ENCODE data around the gene NR2F1-AS1.

NR2F1-AS1 gene

GRCh38 chr5:93382188-93382825 is 198.7 kb downstream of the NR2F1-AS1 start:
- DNase-seq (ENCODE audit: low read depth in 1 of 2, low spot score in 1 of 2) = no peak
- in situ Hi-C loops (cut with HindIII; ENCODE audit: low pct_unique_long_range_greater_than_20kb, low sequenced_read_pairs) = no loop called here

GRCh38 chr5:93381057-93381456 is 200.0 kb downstream of the NR2F1-AS1 start:
- DNase-seq (ENCODE audit: low read depth in 1 of 2, low spot score in 1 of 2) = no peak
- in situ Hi-C loops (cut with HindIII; ENCODE audit: low pct_unique_long_range_greater_than_20kb, low sequenced_read_pairs) = no loop called here
- no peak for TF ChIP-seq JUND (IDR thresholded peaks at IDR 0.05; ENCODE audit: low read depth)

More at GRCh38 chr5:93382188-93382825, 198.7 kb downstream of the NR2F1-AS1 start:
- no peak for TF ChIP-seq JUND (IDR thresholded peaks at IDR 0.05; ENCODE audit: low read depth)

GRCh38 chr5:93378073-93378472 is 202.9 kb downstream of the NR2F1-AS1 start:
- no peak for TF ChIP-seq JUND (IDR thresholded peaks at IDR 0.05; ENCODE audit: low read depth)
- DNase-seq (ENCODE audit: low read depth in 1 of 2, low spot score in 1 of 2) = no peak
- in situ Hi-C loops (cut with HindIII; ENCODE audit: low pct_unique_long_range_greater_than_20kb, low sequenced_read_pairs) = no loop called here

- in situ Hi-C loops (cut with HindIII; ENCODE audit: low pct_unique_long_range_greater_than_20kb, low sequenced_read_pairs) = no loop called here
- no peak for TF ChIP-seq JUND (IDR thresholded peaks at IDR 0.05; ENCODE audit: low read depth)
- no peak for DNase-seq (ENCODE audit: low read depth in 1 of 2, low spot score in 1 of 2)
Measured at GRCh38 chr5:93371893-93372292, 209.1 kb downstream of the NR2F1-AS1 start.

GRCh38 chr5:93364378-93364777 is 216.6 kb downstream of the NR2F1-AS1 start:
- in situ Hi-C loops (cut with HindIII; ENCODE audit: low pct_unique_long_range_greater_than_20kb, low sequenced_read_pairs) = no loop called here
- no peak for DNase-seq (ENCODE audit: low read depth in 1 of 2, low spot score in 1 of 2)

GRCh38 chr5:93360436-93361088 is 220.5 kb downstream of the NR2F1-AS1 start:
- no peak for TF ChIP-seq JUND (IDR thresholded peaks at IDR 0.05; ENCODE audit: low read depth)
- in situ Hi-C loops (cut with HindIII; ENCODE audit: low pct_unique_long_range_greater_than_20kb, low sequenced_read_pairs) = no loop called here
- no peak for DNase-seq (ENCODE audit: low read depth in 1 of 2, low spot score in 1 of 2)

More at GRCh38 chr5:93364378-93364777, 216.6 kb downstream of the NR2F1-AS1 start:
- no peak for TF ChIP-seq JUND (IDR thresholded peaks at IDR 0.05; ENCODE audit: low read depth)

GRCh38 chr5:93359960-93360305 is 221.1 kb downstream of the NR2F1-AS1 start:
- in situ Hi-C loops (cut with HindIII; ENCODE audit: low pct_unique_long_range_greater_than_20kb, low sequenced_read_pairs) = no loop called here
- no peak for DNase-seq (ENCODE audit: low read depth in 1 of 2, low spot score in 1 of 2)
- TF ChIP-seq JUND (IDR thresholded peaks at IDR 0.05; ENCODE audit: low read depth) = no peak

Data from T47D (cell line).